ENCODE measurements around the gene GPR85.
"Not testable (repeated sequence)": the region's sequence is repeated elsewhere in the genome, so short reads cannot be mapped to it uniquely, and the experiment has no call there.

GPR85 gene

DNA sequence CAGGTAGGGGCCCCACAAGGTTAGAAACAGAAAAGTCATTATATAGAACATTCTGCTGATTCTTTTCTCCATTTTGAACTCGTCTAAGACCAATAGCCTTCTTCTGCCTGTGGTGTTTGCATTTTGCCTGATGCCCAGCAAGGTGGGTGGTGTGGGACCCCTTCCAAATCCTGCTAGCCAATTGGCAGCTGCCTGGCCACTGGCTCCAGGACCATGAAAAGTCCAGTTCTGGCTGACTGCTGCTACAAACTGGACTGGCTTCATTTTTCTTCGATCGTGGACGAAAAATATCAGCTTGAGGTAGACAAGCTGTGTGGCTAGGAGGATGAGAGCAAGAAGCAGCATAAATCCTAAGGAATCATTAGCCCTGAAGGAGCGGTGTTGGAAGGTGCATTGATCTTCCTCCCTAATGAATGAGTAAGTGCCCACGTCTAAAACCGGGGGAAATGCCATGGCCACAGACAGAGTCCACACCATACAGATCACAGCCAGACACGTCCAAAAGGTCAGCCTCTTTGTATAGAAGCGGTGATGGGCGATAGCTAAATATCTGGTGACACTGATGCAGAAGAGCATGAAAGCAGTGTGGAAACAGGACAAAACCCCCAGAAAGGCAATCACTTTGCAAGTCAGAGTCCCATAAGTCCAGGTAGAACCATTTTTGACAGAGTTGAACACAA is 2.7 kb downstream of the GPR85 start:
- no peak for DNase-seq

DNA sequence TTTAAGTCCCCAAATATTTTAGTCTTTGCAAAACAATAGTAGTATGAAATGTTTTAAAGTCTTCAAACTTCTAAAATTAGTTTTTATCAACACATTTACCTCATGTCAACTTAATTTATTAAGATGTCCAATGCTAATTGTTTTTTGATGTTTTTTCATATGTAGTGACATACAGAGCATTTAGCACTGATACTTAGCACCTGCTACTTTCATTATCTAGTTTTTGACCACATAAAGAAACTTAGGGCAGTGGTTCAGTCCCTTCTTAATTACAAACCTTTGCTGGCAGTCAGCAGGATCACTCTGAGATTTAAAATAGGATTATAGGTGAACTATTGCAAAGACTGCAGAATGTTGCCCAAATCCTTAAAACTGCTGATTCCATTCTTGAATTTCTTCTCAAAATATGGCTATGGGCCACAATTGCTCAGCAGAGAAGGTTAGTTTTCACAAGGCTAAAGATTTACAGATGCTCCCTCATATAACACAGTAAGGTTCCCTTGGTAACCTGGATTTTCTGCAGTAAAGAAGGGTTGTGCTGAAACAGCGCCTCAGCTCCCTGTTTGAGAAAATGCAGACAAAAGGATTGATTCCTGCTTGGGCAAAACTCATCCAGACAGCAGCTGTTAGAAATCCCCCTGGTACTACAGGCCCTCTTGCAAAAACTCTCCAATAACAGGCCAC is 3.4 kb downstream of the GPR85 start:
- DNase-seq, result no peak

DNA sequence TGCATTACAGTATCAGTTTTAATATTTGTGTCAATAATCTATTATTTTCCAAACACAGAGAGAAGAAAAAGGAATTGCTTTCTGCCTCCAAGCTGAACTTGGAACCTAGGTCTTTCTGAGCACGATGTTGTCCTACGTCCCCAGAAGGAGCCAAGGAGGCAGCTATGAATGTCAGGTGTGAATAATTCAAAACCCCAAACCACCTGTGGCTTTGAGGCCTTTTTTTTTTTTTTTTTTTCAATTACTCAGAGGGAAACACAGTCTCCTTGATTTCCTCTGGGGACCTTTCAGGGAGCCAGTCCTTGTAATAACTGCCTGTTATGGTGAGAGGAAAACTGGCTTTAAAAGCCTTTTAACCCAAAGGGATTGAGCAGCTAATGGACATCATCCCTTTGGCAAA is 8.3 kb downstream of the GPR85 start:
- DNase-seq, result peak; percentile 52

DNA sequence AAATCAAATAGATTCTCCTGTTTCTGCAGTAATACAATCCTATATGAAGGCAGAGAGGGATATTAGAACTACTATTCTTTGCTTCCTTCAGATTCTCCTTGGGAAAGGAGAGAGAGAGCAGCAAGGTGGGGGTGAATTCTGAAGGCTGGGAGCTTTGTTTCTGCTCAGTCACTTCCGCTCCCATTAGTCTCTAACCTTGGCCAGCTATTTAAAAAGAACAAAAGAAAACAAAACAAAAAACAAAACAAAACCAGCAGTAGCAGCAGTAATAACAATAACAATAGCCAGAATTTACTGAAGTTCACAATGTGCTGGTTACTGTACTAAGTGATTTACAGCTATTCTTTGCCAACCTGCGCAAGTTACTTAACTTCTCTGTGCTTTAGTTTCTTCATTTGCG is 9.9 kb downstream of the GPR85 start:
- DNase-seq, result no peak

DNA sequence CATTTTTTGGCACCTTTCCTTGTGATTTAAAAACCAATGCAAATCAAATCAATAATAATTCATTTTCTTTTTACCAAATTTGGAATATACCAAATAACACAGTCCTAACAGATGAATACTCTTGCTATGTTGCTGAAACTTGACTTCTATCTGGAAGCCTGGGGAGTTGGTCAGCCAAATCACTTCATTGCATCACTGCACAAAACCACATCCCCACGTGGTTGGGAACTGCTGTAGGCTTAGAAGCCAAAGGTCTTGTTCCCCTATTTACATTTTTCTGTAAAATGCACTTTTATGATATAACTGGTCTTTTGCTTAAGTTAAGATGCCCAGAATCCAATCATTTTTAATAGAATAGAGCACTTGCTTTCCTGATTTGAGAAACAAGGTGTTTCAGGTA is 15.2 kb downstream of the GPR85 start:
- no peak for DNase-seq

DNA sequence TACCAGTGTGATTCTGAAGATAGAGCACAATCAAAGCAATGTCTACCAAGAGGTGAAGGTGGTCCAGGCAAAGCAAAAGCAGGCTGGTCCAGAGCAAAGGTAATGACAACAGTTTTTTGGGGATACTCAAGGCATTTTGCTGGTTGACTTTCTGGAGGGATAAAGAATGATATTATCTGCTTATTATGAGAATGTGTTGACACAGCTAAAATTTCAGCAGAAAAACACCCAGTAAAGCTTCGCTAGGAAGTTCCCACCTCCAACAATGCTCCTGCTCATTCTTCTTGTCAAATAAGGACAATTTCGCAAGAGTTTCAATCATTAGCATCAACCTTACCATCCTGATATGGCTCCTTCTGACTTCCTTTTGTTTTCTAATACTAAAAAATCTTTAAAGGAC is 24.1 kb downstream of the GPR85 start:
- no peak for DNase-seq

DNA sequence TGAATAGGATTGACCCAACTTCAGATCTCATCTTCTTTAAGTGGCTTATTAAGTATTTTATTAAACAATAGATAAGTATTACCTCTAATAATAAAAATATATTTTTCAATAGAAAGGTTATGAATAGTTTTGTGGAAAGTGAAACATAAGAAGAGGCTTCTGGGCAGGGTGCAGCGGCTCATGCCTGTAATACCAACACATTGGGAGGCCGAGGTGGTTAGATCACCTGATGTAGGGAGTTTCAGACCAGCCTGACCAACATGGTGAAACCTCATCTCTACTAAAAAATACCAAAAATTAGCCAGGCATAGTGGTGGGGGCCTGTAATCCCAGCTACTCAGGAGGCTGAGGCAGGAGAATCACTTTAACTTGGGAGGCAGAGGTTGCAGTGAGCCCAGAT is 26.5 kb downstream of the GPR85 start:
- DNase-seq, result no peak

DNA sequence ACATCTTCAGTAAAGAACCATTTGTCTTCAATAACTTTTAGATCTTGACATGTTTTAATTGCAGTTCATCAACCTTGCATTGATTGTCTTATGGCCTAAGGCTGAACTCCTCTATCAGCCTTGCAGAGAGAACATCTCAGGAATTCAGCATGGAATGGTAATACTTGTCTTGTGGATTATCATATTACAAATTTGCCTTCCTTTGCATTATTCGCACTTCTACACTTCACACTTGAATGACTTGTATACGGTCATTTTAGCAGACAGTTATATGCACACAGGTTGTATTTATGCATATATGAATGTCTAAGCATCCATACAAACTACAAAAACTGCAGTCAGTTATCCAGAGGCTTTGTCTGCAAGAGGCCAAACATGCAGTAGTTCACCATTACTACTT is 31.7 kb downstream of the GPR85 start:
- no peak for DNase-seq

DNA sequence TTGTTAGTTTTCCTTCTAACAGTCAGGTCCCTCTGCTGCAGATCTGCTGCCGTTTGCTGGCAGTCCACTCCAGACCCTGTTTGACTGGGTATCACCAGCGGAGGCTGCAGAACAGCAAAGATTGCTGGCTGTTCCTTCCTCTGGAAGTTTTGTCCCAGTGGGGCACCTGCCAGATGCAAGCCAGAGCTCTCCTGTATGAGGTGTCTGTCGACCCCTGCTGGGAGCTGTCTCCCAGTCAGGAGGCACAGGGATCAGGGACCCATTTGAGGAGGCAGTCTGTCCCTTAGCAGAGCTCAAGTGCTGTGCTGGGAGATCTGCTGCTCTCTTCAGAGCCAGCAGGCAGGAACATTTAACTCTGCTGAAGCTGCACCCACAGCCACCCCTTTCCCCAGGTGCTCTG is 32.4 kb downstream of the GPR85 start:
- not testable (repeated sequence) for DNase-seq

DNA sequence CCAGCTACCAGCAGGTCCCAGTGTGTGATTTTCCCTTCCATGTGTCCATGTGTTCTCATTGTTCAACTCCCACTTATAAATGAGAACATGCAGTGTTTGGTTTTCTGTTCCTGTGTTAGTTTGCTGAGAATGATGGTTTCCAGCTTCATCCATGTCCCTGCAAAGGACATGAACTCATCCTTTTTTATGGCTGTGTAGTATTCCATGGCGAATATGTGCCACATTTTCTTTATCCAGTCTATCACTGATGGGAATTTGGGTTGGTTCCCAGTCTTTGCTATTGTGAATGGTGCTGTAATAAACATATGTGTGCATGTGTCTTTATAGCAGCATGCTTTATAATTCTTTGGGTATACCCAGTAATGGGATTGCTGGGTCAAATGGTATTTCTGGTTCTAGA is 37.4 kb downstream of the GPR85 start:
- not testable (repeated sequence) for DNase-seq

DNA sequence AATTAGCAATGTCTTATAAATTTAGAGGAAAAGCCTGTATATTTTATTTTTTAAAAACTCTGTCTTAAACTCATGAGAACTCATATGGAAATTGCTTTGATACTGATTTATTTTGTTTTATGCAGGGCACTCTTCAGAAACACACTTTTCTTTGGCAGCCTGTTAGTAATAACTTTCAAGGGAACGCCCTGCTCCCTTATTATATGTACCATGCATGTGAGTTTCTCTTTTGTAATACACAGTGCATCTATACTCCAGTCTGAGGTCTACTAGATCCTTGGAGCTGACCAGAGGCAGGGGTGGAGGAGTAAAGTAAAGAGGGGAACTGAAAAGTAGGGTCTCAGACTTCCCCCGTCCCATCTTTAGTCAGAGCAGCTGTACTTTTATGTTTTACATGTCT is 40.2 kb downstream of the GPR85 start:
- DNase-seq, result no peak

DNA sequence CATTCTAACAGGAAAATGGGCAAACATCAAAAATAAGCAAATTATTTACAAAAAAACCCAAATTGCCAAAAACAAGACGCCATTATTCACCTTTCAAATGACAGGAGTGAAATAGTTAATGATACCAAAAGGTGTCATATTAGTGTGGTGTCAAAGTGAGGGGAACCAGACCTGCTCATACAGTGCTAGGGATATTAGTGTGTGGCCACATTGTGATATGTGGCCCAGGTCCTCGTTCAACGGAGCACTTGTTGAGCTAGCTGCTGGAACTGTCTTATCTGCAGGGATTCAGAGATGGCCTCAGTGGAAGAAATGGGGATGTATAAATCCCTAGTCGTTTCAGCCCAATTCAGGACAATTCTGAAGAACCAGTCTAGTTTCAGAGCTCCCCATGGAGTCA is 41.2 kb downstream of the GPR85 start:
- DNase-seq, result no peak

DNA sequence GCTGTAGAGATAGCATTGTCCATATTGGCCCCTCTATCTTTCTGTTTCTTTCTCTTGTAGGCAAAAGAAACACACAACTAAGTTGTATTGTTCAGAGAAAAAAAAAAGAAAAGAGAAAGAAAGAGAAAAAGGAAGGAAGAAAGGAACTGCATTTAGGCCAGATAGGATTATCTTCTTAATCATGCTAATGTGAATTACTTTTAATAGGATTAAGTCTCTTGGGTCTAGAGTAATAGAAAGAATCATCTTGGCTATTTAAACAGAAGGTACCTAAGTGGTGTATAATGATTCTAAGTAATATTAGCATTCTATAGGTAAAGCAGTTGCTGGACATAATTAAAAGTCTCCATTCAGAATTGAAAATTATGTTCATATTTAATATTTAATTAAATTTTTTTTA is 42.2 kb downstream of the GPR85 start:
- no peak for DNase-seq

DNA sequence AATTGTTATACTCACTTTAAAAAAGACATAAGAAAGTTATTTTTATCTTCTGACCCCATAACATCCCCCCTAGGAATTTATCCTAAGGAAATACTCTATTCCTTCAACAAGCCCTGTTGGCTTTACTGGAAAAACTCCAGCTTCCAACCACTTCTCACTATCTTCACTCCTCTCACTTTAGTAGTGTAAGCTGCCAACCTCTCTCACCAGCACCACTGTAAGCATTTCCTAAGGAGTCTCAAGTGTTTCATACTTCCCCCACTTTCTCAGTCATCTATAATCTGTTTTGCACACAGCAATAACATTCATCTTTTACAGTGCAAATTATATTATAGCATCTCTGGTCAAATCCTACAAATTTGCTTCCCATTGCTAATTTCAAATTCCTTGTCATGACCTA is 45.8 kb downstream of the GPR85 start:
- DNase-seq, result no peak

DNA sequence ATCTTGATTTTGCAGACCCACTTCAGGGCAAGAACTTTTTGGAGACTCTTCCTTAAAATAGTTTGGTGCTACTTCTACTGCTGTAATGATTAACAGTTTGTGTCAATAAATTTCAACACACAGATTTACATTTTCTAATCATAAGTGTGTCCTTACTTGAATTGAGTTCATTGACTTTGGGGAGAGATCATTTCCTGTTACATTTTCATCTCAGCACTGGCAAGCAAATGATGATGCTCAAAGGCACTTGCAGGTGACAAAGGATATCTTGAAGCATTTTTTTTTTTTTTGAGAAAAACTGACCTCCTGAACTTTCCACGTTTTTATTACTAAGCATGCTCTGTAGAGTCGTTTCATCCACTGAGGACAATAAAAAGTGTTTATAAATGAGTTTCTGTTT is 52.7 kb downstream of the GPR85 start:
- DNase-seq, result no peak
